Liver (tissue), 9 donors: Measurements from ENCODE around the gene NADK. TPM values are rescaled to one million over a fixed set of nuclear protein-coding genes. Genes with fewer than 3 reads are reported as not detected.

ENCODE experiments used
- DNase-seq: peaks from one replicate; pipeline ENCODE4 v3.0.0-alpha.2; 2017; ENCODE audit warnings: low spot score
- H3K27ac ChIP-seq, 2 donors: one replicate each; pipeline ENCODE4 v1.7.0; 2013; ENCODE audit warnings: inconsistent platforms in 2 of 2, low read length in 2 of 2, control low read depth in 1 of 2, low read depth in 1 of 2, mild to moderate bottlenecking in 1 of 2
- H3K27me3 ChIP-seq, 4 donors: one replicate each; pipeline versions ENCODE4 v1.6.1 to v1.7.0; 2013; ENCODE audit warnings: low read length in 3 of 4, inconsistent platforms in 1 of 4, mild to moderate bottlenecking in 1 of 4, moderate library complexity in 1 of 4; ENCODE audit not compliant: control insufficient read depth in 4 of 4, insufficient read depth in 4 of 4
- H3K36me3 ChIP-seq, 4 donors: one replicate each; pipeline versions ENCODE4 v1.6.1 to v1.7.0; 2013; ENCODE audit warnings: low read length in 3 of 4, mild to moderate bottlenecking in 3 of 4, low read depth in 1 of 4, moderate library complexity in 1 of 4; ENCODE audit not compliant: control insufficient read depth in 4 of 4, insufficient read depth in 3 of 4
- H3K4me1 ChIP-seq, 4 donors: one replicate each; pipeline versions ENCODE4 v1.6.1 to v1.7.0; 2013; ENCODE audit warnings: low read length in 3 of 4, mild to moderate bottlenecking in 3 of 4, moderate library complexity in 1 of 4; ENCODE audit not compliant: control insufficient read depth in 4 of 4, insufficient read depth in 4 of 4
- H3K4me3 ChIP-seq, 3 donors: one replicate each; pipeline versions ENCODE4 v1.6.1 to v1.7.0; 2013; ENCODE audit warnings: low read length in 3 of 3, control low read depth in 1 of 3, low read depth in 1 of 3, mild to moderate bottlenecking in 1 of 3
- H3K9ac ChIP-seq, 2 donors: one replicate each; pipeline ENCODE4 v1.7.0; 2013; ENCODE audit warnings: low read length in 2 of 2, mild to moderate bottlenecking in 2 of 2, moderate library complexity in 2 of 2, control low read depth in 1 of 2, low read depth in 1 of 2
- H3K9me3 ChIP-seq, 4 donors: one replicate each; pipeline versions ENCODE4 v1.6.1 to v1.7.0; 2013; ENCODE audit warnings: low read length in 3 of 4; ENCODE audit not compliant: control insufficient read depth in 4 of 4
- ATF3 ChIP-seq: IDR thresholded peaks from 2 replicates; pipeline ENCODE4 v1.6.1; 2016; ENCODE audit warnings: antibody characterized with exemption
- CTCF ChIP-seq: fragments of 150-350 bp; IDR thresholded peaks from 2 replicates; pipeline ENCODE4 v1.5.1; 2017; ENCODE audit warnings: improper control_type of control experiment, low read depth, low read length; ENCODE audit not compliant: missing input control
- EGR1 ChIP-seq, 2 donors: IDR thresholded peaks; 2 replicates each; pipeline ENCODE4 v1.6.1; 2016 to 2018; ENCODE audit warnings: antibody characterized with exemption in 2 of 2, low read depth in 2 of 2
- FOXA1 ChIP-seq: IDR thresholded peaks from 2 replicates; pipeline ENCODE4 v1.6.1; 2016; ENCODE audit warnings: antibody characterized with exemption
- FOXA2 ChIP-seq: IDR thresholded peaks from 2 replicates; pipeline ENCODE4 v1.6.1; 2016; ENCODE audit warnings: antibody characterized with exemption
- GABPA ChIP-seq, 2 donors: IDR thresholded peaks in 1 of 2; conservative IDR thresholded peaks in 1 of 2; 2 replicates each; pipeline ENCODE4 v1.6.1; 2016; ENCODE audit warnings: antibody characterized with exemption in 2 of 2, mild to moderate bottlenecking in 1 of 2, moderate library complexity in 1 of 2
- HNF4A ChIP-seq, 2 donors: conservative IDR thresholded peaks; 2 replicates each; pipeline ENCODE4 v1.6.1; 2016; ENCODE audit warnings: antibody characterized with exemption in 2 of 2, mild to moderate bottlenecking in 2 of 2
- HNF4G ChIP-seq: IDR thresholded peaks from 2 replicates; pipeline ENCODE4 v1.6.1; 2016; ENCODE audit warnings: antibody characterized with exemption
- JUND ChIP-seq, 2 donors: IDR thresholded peaks; 2 replicates each; pipeline ENCODE4 v1.6.1; 2016; ENCODE audit warnings: antibody characterized with exemption in 2 of 2
- MAX ChIP-seq: IDR thresholded peaks from 2 replicates; pipeline ENCODE4 v1.6.1; 2016; ENCODE audit warnings: antibody characterized with exemption
- NR2F2 ChIP-seq: IDR thresholded peaks from 2 replicates; pipeline ENCODE4 v1.6.1; 2016; ENCODE audit warnings: antibody characterized with exemption
- REST ChIP-seq: IDR thresholded peaks from 2 replicates; pipeline ENCODE4 v1.6.1; 2016; ENCODE audit warnings: antibody characterized with exemption, mild to moderate bottlenecking
- RXRA ChIP-seq, 2 donors: IDR thresholded peaks; 2 replicates each; pipeline ENCODE4 v1.6.1; 2017 to 2018; ENCODE audit warnings: antibody characterized with exemption in 2 of 2, mild to moderate bottlenecking in 1 of 2
- SP1 ChIP-seq: IDR thresholded peaks from 2 replicates; pipeline ENCODE4 v1.6.1; 2018; ENCODE audit warnings: antibody characterized with exemption, mild to moderate bottlenecking
- TAF1 ChIP-seq: conservative IDR thresholded peaks from 2 replicates; pipeline ENCODE4 v1.6.1; 2016; ENCODE audit warnings: antibody characterized with exemption, mild to moderate bottlenecking
- YY1 ChIP-seq: IDR thresholded peaks from 2 replicates; pipeline ENCODE4 v1.6.1; 2016; ENCODE audit warnings: antibody characterized with exemption, mild to moderate bottlenecking
- ZBTB33 ChIP-seq: IDR thresholded peaks from 2 replicates; pipeline ENCODE4 v1.6.1; 2016; ENCODE audit warnings: antibody characterized with exemption
- WGBS: extraction: QIAGEN DNeasy Blood & Tissue Kit; methylation state at CpG from one replicate; pipeline ENCODE4 v1.1.7; 2013; 5-methylcytosine and 5-hydroxymethylcytosine counted together
- polyA plus RNA-seq, 2 donors: library from polyadenylated mRNA; stranded (reverse) in 1 of 2; unstranded in 1 of 2; fragments of 200-250 nt in 1 of 2; fragments of >200 nt in 1 of 2; fragmentation: Nextera tagmentation in 1 of 2; extraction: Ambion mirVana in 1 of 2; gene quantifications; one replicate each; pipeline versions ENCODE4 v1.2.1 to v1.2.3, GENCODE V29; 2013 to 2015
- total RNA-seq, 2 donors: library from RNA; depleted of rRNA; stranded (reverse); fragments of >200 nt; gene quantifications; one replicate each; pipeline ENCODE4 v1.2.3, GENCODE V29; 2014
- donor health status: healthy.
- donor health status: healthy.
- donor health status: healthy.
- donor health status: healthy.
- donor health status: healthy.

Gene NADK
- total and polyA plus RNA-seq, 4 donors, result 39.2 to 105 (median 83.6) TPM

- no peak overlapping the region for H3K27ac ChIP-seq
- no peaks in the 10 kb centered on the region for H3K4me1 ChIP-seq
- peaks cover 14 to 42% (median 27%) of the 10 kb centered on the region in 4 donors for H3K36me3 ChIP-seq
- no peak overlapping the region for H3K4me3 ChIP-seq
- WGBS, result 93% methylated on average over 3 of the region's 3 CpGs
- no peaks in the 10 kb centered on the region for H3K27me3 ChIP-seq
- no peak for DNase-seq
- TF ChIP-seq HNF4A (conservative IDR thresholded peaks at IDR 0.05) (no peak), JUND (IDR thresholded peaks at IDR 0.05) (no peak), CTCF (no peak), GABPA (IDR thresholded peaks at IDR 0.05 in 1 of 2, conservative IDR thresholded peaks at IDR 0.05 in 1 of 2) (no peak), SP1 (no peak), FOXA2 (no peak), RXRA (IDR thresholded peaks at IDR 0.05) (no peak), HNF4G (no peak)
- no peaks in the 10 kb centered on the region for H3K9me3 ChIP-seq
- no peak overlapping the region for H3K9ac ChIP-seq
Measured at GRCh38 chr1:1817221-1817620, 39.0 kb upstream of the NADK start.

- Histone ChIP-seq H3K9me3 (no peaks in the 10 kb centered on the region), H3K4me1 (no peaks in the 10 kb centered on the region), H3K36me3 (peaks cover 9 to 33% (median 23%) of the 10 kb centered on the region in 4 donors), H3K27me3 (no peaks in the 10 kb centered on the region), H3K9ac (no peak overlapping the region), H3K4me3 (no peak overlapping the region), H3K27ac (no peak overlapping the region)
- TF ChIP-seq FOXA1, result no peak
- no peak for TF ChIP-seq NR2F2
- no peak for TF ChIP-seq MAX
- no peak for TF ChIP-seq REST
- TF ChIP-seq GABPA (IDR thresholded peaks at IDR 0.05 in 1 of 2, conservative IDR thresholded peaks at IDR 0.05 in 1 of 2), result no peak
- TF ChIP-seq CTCF, result no peak
- TF ChIP-seq ATF3, result no peak
- no peak for TF ChIP-seq ZBTB33
- TF ChIP-seq EGR1 (IDR thresholded peaks at IDR 0.05; ENCODE audit: low read depth in 2 of 2), result no peak
- TF ChIP-seq FOXA2, result no peak
- TF ChIP-seq YY1, result no peak
- no peak for TF ChIP-seq TAF1
- TF ChIP-seq JUND (IDR thresholded peaks at IDR 0.05), result no peak
- no peak for TF ChIP-seq HNF4G
- DNase-seq, result no peak
- 92% methylated on average over 14 of the region's 14 CpGs for WGBS
Measured at GRCh38 chr1:1815606-1816281, 37.5 kb upstream of the NADK start.
